ENCODE measurements around the gene SNX9.

DNA sequence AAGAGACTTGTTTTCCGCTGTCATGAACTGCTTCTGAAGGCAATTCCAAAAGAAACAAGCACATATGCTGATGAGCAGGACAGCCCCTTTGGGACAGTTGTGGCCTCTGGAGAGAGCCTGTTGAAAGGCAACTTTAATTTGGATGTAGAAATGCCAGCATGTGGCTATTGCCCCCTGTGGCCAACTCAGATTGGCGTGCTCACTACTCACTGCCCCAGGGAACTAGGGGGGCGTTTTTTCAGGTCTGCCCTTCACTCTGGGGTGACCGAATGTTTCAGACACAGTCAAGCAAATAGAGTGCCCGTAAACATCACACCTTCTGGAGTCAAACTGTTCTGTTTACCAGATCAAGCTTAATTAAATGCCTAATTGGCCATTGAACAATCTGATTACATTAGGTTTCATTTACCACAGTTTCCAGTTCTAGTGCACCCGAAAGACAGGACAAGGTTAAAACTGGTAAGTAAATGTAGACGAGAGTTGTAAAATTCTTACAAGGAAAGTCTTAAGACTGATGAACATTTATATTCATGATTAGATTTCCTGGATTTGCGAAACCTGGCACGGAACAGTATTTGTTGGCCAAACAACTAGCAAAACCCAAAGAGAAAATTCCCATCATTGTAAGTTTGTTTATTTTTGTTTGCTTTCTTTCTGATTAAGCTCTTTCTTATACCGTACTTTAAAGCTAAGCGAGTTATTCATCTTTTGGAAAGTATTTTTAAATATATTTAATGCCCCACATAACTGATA lies 82.7 kb downstream of the SNX9 start:
- TF ChIP-seq USF1 (IDR thresholded peaks at IDR 0.05): no peak
- no peak for TF ChIP-seq YY1 (IDR thresholded peaks at IDR 0.05; ENCODE audit: low read depth)
- TF ChIP-seq TEAD4 (IDR thresholded peaks at IDR 0.05): no peak

Measured in Ishikawa (cell line).